Liver (tissue), 9 donors: Measurements from ENCODE around the gene DDB1. TPM values are rescaled to one million over a fixed set of nuclear protein-coding genes. Genes with fewer than 3 reads are reported as not detected.

ENCODE experiments used
- DNase-seq: peaks from one replicate; pipeline ENCODE4 v3.0.0-alpha.2; 2017; ENCODE audit warnings: low spot score
- H3K27ac ChIP-seq, 2 donors: one replicate each; pipeline ENCODE4 v1.7.0; 2013; ENCODE audit warnings: inconsistent platforms in 2 of 2, low read length in 2 of 2, control low read depth in 1 of 2, low read depth in 1 of 2, mild to moderate bottlenecking in 1 of 2
- H3K27me3 ChIP-seq, 4 donors: one replicate each; pipeline versions ENCODE4 v1.6.1 to v1.7.0; 2013; ENCODE audit warnings: low read length in 3 of 4, inconsistent platforms in 1 of 4, mild to moderate bottlenecking in 1 of 4, moderate library complexity in 1 of 4; ENCODE audit not compliant: control insufficient read depth in 4 of 4, insufficient read depth in 4 of 4
- H3K36me3 ChIP-seq, 4 donors: one replicate each; pipeline versions ENCODE4 v1.6.1 to v1.7.0; 2013; ENCODE audit warnings: low read length in 3 of 4, mild to moderate bottlenecking in 3 of 4, low read depth in 1 of 4, moderate library complexity in 1 of 4; ENCODE audit not compliant: control insufficient read depth in 4 of 4, insufficient read depth in 3 of 4
- H3K4me1 ChIP-seq, 4 donors: one replicate each; pipeline versions ENCODE4 v1.6.1 to v1.7.0; 2013; ENCODE audit warnings: low read length in 3 of 4, mild to moderate bottlenecking in 3 of 4, moderate library complexity in 1 of 4; ENCODE audit not compliant: control insufficient read depth in 4 of 4, insufficient read depth in 4 of 4
- H3K4me3 ChIP-seq, 3 donors: one replicate each; pipeline versions ENCODE4 v1.6.1 to v1.7.0; 2013; ENCODE audit warnings: low read length in 3 of 3, control low read depth in 1 of 3, low read depth in 1 of 3, mild to moderate bottlenecking in 1 of 3
- H3K9ac ChIP-seq, 2 donors: one replicate each; pipeline ENCODE4 v1.7.0; 2013; ENCODE audit warnings: low read length in 2 of 2, mild to moderate bottlenecking in 2 of 2, moderate library complexity in 2 of 2, control low read depth in 1 of 2, low read depth in 1 of 2
- H3K9me3 ChIP-seq, 4 donors: one replicate each; pipeline versions ENCODE4 v1.6.1 to v1.7.0; 2013; ENCODE audit warnings: low read length in 3 of 4; ENCODE audit not compliant: control insufficient read depth in 4 of 4
- ATF3 ChIP-seq: IDR thresholded peaks from 2 replicates; pipeline ENCODE4 v1.6.1; 2016; ENCODE audit warnings: antibody characterized with exemption
- CTCF ChIP-seq: fragments of 150-350 bp; IDR thresholded peaks from 2 replicates; pipeline ENCODE4 v1.5.1; 2017; ENCODE audit warnings: improper control_type of control experiment, low read depth, low read length; ENCODE audit not compliant: missing input control
- EGR1 ChIP-seq, 2 donors: IDR thresholded peaks; 2 replicates each; pipeline ENCODE4 v1.6.1; 2016 to 2018; ENCODE audit warnings: antibody characterized with exemption in 2 of 2, low read depth in 2 of 2
- FOXA1 ChIP-seq: IDR thresholded peaks from 2 replicates; pipeline ENCODE4 v1.6.1; 2016; ENCODE audit warnings: antibody characterized with exemption
- FOXA2 ChIP-seq: IDR thresholded peaks from 2 replicates; pipeline ENCODE4 v1.6.1; 2016; ENCODE audit warnings: antibody characterized with exemption
- GABPA ChIP-seq, 2 donors: IDR thresholded peaks in 1 of 2; conservative IDR thresholded peaks in 1 of 2; 2 replicates each; pipeline ENCODE4 v1.6.1; 2016; ENCODE audit warnings: antibody characterized with exemption in 2 of 2, mild to moderate bottlenecking in 1 of 2, moderate library complexity in 1 of 2
- HNF4A ChIP-seq, 2 donors: conservative IDR thresholded peaks; 2 replicates each; pipeline ENCODE4 v1.6.1; 2016; ENCODE audit warnings: antibody characterized with exemption in 2 of 2, mild to moderate bottlenecking in 2 of 2
- HNF4G ChIP-seq: IDR thresholded peaks from 2 replicates; pipeline ENCODE4 v1.6.1; 2016; ENCODE audit warnings: antibody characterized with exemption
- JUND ChIP-seq, 2 donors: IDR thresholded peaks; 2 replicates each; pipeline ENCODE4 v1.6.1; 2016; ENCODE audit warnings: antibody characterized with exemption in 2 of 2
- MAX ChIP-seq: IDR thresholded peaks from 2 replicates; pipeline ENCODE4 v1.6.1; 2016; ENCODE audit warnings: antibody characterized with exemption
- RAD21 ChIP-seq, 2 donors: IDR thresholded peaks; 2 replicates each; pipeline ENCODE4 v1.6.1; 2016; ENCODE audit warnings: antibody characterized with exemption in 2 of 2, mild to moderate bottlenecking in 2 of 2
- REST ChIP-seq: IDR thresholded peaks from 2 replicates; pipeline ENCODE4 v1.6.1; 2016; ENCODE audit warnings: antibody characterized with exemption, mild to moderate bottlenecking
- RXRA ChIP-seq, 2 donors: IDR thresholded peaks; 2 replicates each; pipeline ENCODE4 v1.6.1; 2017 to 2018; ENCODE audit warnings: antibody characterized with exemption in 2 of 2, mild to moderate bottlenecking in 1 of 2
- SP1 ChIP-seq: IDR thresholded peaks from 2 replicates; pipeline ENCODE4 v1.6.1; 2018; ENCODE audit warnings: antibody characterized with exemption, mild to moderate bottlenecking
- TAF1 ChIP-seq: conservative IDR thresholded peaks from 2 replicates; pipeline ENCODE4 v1.6.1; 2016; ENCODE audit warnings: antibody characterized with exemption, mild to moderate bottlenecking
- YY1 ChIP-seq: IDR thresholded peaks from 2 replicates; pipeline ENCODE4 v1.6.1; 2016; ENCODE audit warnings: antibody characterized with exemption, mild to moderate bottlenecking
- ZBTB33 ChIP-seq: IDR thresholded peaks from 2 replicates; pipeline ENCODE4 v1.6.1; 2016; ENCODE audit warnings: antibody characterized with exemption
- WGBS: extraction: QIAGEN DNeasy Blood & Tissue Kit; methylation state at CpG from one replicate; pipeline ENCODE4 v1.1.7; 2013; 5-methylcytosine and 5-hydroxymethylcytosine counted together
- polyA plus RNA-seq, 2 donors: library from polyadenylated mRNA; stranded (reverse) in 1 of 2; unstranded in 1 of 2; fragments of 200-250 nt in 1 of 2; fragments of >200 nt in 1 of 2; fragmentation: Nextera tagmentation in 1 of 2; extraction: Ambion mirVana in 1 of 2; gene quantifications; one replicate each; pipeline versions ENCODE4 v1.2.1 to v1.2.3, GENCODE V29; 2013 to 2015
- total RNA-seq, 2 donors: library from RNA; depleted of rRNA; stranded (reverse); fragments of >200 nt; gene quantifications; one replicate each; pipeline ENCODE4 v1.2.3, GENCODE V29; 2014
- donor health status: healthy.
- donor health status: healthy.
- donor health status: healthy.
- donor health status: healthy.
- donor health status: healthy.

DDB1 gene
- total and polyA plus RNA-seq, 4 donors, result 37.5 to 146 (median 88.9) TPM

- H3K4me1 ChIP-seq, result peaks cover 0 to 11% (median 6%) of the 10 kb centered on the region in 4 donors
- no peak overlapping the region for H3K4me3 ChIP-seq
- no peaks in the 10 kb centered on the region for H3K9me3 ChIP-seq
- 90% methylated on average over 12 of the region's 12 CpGs for WGBS
- no peak overlapping the region for H3K9ac ChIP-seq
- DNase-seq, result no peak
- no peaks in the 10 kb centered on the region for H3K27me3 ChIP-seq
- peaks cover 11 to 35% (median 12%) of the 10 kb centered on the region in 4 donors for H3K36me3 ChIP-seq
- peak overlapping the region in 1 of 2 donors; percentile 61 for H3K27ac ChIP-seq
- TF ChIP-seq ATF3 (no peak), MAX (no peak), SP1 (no peak), HNF4G (no peak), TAF1 (no peak), ZBTB33 (no peak), REST (no peak), FOXA2 (no peak), YY1 (no peak), JUND (IDR thresholded peaks at IDR 0.05) (no peak), RAD21 (IDR thresholded peaks at IDR 0.05) (no peak), EGR1 (IDR thresholded peaks at IDR 0.05; ENCODE audit: low read depth in 2 of 2) (no peak), FOXA1 (no peak), GABPA (IDR thresholded peaks at IDR 0.05 in 1 of 2, conservative IDR thresholded peaks at IDR 0.05 in 1 of 2) (no peak), HNF4A (conservative IDR thresholded peaks at IDR 0.05) (no peak)
Measured at GRCh38 chr11:61349189-61349751, 16.4 kb upstream of the DDB1 start.

- peak overlapping the region; percentile 9 to 61 for H3K27ac ChIP-seq
- TF ChIP-seq ZBTB33 (no peak), FOXA1 (no peak), JUND (IDR thresholded peaks at IDR 0.05) (no peak), EGR1 (IDR thresholded peaks at IDR 0.05; ENCODE audit: low read depth in 2 of 2) (no peak), RAD21 (IDR thresholded peaks at IDR 0.05) (no peak), SP1 (peak; percentile 30), RXRA (IDR thresholded peaks at IDR 0.05) (peak; percentile 41 to 56), GABPA (IDR thresholded peaks at IDR 0.05 in 1 of 2, conservative IDR thresholded peaks at IDR 0.05 in 1 of 2) (no peak), ATF3 (no peak), CTCF (peak; percentile 11), HNF4A (conservative IDR thresholded peaks at IDR 0.05) (no peak), HNF4G (no peak), MAX (no peak), TAF1 (no peak)
Measured at GRCh38 chr11:61347916-61348461, 15.1 kb upstream of the DDB1 start.

More at GRCh38 chr11:61347916-61348461, 15.1 kb upstream of the DDB1 start:
- no peaks in the 10 kb centered on the region for H3K9me3 ChIP-seq
- no peaks in the 10 kb centered on the region for H3K27me3 ChIP-seq
- H3K36me3 ChIP-seq, result peaks cover 11 to 45% (median 19%) of the 10 kb centered on the region in 4 donors
- no peak overlapping the region for H3K4me3 ChIP-seq
- peaks cover 0 to 6% (median 1%) of the 10 kb centered on the region in 4 donors for H3K4me1 ChIP-seq
- 50% methylated on average over 11 of the region's 11 CpGs for WGBS
- no peak overlapping the region for H3K9ac ChIP-seq
- DNase-seq, result no peak
